GM12892 (cell line): ENCODE measurements around the gene LRMDA.

Experiments used
- POLR2A ChIP-seq: IDR thresholded peaks from 2 replicates; pipeline ENCODE4 v1.6.1; 2011; ENCODE audit warnings: low read depth, low read length, control low read depth
- POLR2AphosphoS5 ChIP-seq: IDR thresholded peaks from 2 replicates; pipeline ENCODE4 v1.6.1; 2011; ENCODE audit warnings: low read depth, low read length, control low read depth
- TAF1 ChIP-seq: IDR thresholded peaks from 2 replicates; pipeline ENCODE4 v1.6.1; 2011; ENCODE audit warnings: low read depth, mild to moderate bottlenecking, control low read depth, low read length, borderline replicate concordance

DNA sequence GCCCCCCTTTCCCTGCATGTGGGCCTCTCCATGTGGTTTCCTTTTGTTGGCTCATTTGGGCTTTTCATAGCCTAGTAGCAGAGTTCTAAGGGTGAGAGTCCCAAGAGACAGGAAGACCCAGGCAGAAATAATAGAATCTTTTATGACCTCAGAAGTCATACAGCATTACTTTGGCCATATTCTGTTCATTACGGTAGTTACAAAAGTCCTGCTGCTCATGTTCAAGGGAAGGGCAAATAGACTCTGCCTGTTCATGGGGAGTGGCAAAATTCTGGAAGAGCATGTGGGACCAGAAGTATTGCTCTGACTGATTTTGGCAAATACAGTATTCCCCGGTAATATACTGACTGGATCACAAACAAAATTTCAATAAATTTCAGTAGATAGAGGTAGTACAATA, 910.3 kb downstream of the LRMDA start:
- no peak for TF ChIP-seq POLR2AphosphoS5
- TF ChIP-seq POLR2A = no peak
- TF ChIP-seq TAF1 = no peak
